Activated T-cell treated with anti-CD3 and anti-CD28 coated beads, Interleukin-2, amount 50 U/mL, for 4 hours (primary cell): Measurements from ENCODE around the gene ACTL10. TPM values are rescaled to one million over a fixed set of nuclear protein-coding genes. Genes with fewer than 3 reads are reported as not detected.
A peak's percentile ranks its signal among the peaks of the same experiment; 100 is the strongest.

Source experiments
- ATAC-seq, 2 donors: fragments of 200-7000 bp; cut with Tn5 transposase; one replicate each; pipeline ENCODE4 v1.10.0; 2021
- DNase-seq: peaks from one replicate; pipeline ENCODE4 v3.0.0-alpha.2; 2020
- H3K27me3 Mint-ChIP-seq: one replicate; pipeline ENCODE4 v1.8.0; 2021; ENCODE audit warnings: low read depth, mixed read lengths
- H3K36me3 Mint-ChIP-seq: one replicate; pipeline ENCODE4 v1.8.0; 2022; ENCODE audit warnings: mixed read lengths; ENCODE audit not compliant: insufficient read depth
- H3K4me1 Mint-ChIP-seq: one replicate; pipeline ENCODE4 v1.8.0; 2021; ENCODE audit warnings: low read depth, mixed read lengths
- H3K4me3 Mint-ChIP-seq: one replicate; pipeline ENCODE4 v1.8.0; 2021; ENCODE audit warnings: mild to moderate bottlenecking, moderate library complexity, mixed read lengths
- H3K9me3 Mint-ChIP-seq: one replicate; pipeline ENCODE4 v1.8.0; 2021; ENCODE audit warnings: mixed read lengths
- total RNA-seq, 3 donors: library from RNA; stranded (reverse); gene quantifications; one replicate each; pipeline ENCODE4 v1.2.1, GENCODE V29; 2021

ACTL10 gene
- total RNA-seq, 3 donors from 2014 or later = 5.0 to 7.6 (median 6.9) TPM

DNA sequence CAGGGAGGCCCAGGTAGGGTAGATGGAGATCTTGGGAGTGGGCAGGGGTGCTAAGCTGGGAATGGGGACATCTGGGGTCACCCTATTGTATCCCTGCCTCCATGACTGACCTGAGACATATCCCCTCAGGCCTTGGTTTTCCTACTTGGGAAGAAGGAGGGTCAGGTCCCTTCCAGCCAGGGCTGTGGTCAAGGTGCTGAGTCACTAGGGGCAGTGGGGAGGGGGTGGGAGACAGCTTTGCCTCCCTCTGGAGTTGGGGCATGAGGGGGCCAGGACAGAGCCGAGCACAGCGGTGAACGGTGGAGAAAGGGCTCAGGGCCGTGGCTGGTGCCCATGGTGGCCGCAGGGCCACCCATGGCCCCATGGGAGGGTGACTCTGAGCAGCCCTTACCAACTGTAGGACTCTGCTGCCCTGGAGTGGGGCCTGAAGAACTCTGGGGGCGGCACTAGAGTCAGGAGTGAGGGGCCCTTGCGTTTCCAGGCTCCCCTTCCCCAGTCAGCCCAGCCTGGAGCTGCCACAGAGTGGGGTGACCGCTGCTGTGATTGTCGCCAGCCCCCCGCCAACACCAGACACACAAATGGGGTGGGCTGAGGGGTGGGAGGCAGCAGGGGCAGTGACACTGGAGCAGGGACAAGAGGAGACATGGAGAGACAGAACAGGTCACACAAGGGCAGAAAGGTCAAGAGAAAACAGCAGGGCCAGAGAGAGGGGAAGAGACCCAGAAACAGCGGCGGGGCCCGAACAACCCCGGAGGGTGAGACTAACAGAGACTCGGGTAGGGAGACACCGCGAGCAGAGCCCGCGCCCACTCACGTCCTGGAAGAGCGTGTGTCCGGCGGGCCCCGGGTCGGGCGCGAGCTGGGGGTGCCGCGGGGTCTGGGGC is 6.9 kb downstream of the ACTL10 start:
- no peak for ATAC-seq
- DNase-seq = no peak
- H3K4me3 Mint-ChIP-seq = peak overlapping the region; percentile 86
- H3K27me3 Mint-ChIP-seq = no peaks in the 10 kb centered on the region
- peaks cover 29% of the 10 kb centered on the region for H3K4me1 Mint-ChIP-seq
- no peaks in the 10 kb centered on the region for H3K9me3 Mint-ChIP-seq
- no peaks in the 10 kb centered on the region for H3K36me3 Mint-ChIP-seq

DNA sequence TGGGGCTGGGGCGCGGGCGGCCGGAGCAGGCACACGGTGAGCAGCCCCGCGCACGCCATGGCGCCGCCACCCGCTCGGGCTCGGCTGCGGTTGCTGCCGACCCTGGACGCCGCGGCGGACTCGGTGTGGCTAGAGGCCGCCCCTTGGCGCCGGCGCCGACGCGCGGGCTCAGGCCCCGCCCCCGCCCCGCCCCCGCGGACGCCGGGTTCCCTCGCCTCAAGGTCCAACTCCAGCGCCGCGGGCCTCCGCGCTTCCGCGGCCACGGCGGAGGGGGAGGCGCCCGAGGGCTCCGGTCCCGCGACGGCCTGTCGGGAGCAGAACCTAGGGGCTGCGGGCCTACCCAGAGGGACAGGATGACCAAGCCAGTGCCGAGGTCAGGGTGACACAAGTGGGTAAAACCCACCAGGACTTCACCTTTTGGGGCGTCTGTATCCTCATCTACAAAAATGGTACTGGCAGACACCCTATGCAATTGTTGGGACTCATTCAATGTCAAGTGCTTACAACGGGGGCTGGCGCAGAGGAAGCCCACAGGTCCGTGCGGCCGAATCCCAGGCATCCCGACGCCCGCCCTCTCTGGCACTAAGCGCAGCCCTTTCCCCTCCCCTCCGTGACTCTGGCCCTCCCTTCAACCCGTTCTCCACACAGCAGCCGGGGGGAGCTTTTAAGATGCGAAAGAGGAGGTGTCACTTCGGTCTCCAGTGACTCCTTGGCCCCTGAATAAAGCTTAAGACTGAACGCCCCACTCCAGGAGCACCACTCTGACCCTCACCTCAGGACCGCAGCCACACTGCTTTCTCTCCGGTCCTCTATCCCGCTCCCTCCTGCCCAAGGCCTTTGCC is 7.8 kb downstream of the ACTL10 start, which contains the start of gene NECAB3:
Gene NECAB3 (minus strand): TSS at position 135 of the 842 bp plus-strand sequence. CDS start 76 bp downstream, at position 59.
- Mint-ChIP-seq H3K27me3 (no peaks in the 10 kb centered on the region), H3K4me3 (peak within 1 kb of the TSS; percentile 86), H3K9me3 (no peaks in the 10 kb centered on the region), H3K36me3 (no peaks in the 10 kb centered on the region), H3K4me1 (peaks cover 38% of the 10 kb centered on the region)
- ATAC-seq = peak; percentile 70 to 81
- DNase-seq = peak; percentile 42

DNA sequence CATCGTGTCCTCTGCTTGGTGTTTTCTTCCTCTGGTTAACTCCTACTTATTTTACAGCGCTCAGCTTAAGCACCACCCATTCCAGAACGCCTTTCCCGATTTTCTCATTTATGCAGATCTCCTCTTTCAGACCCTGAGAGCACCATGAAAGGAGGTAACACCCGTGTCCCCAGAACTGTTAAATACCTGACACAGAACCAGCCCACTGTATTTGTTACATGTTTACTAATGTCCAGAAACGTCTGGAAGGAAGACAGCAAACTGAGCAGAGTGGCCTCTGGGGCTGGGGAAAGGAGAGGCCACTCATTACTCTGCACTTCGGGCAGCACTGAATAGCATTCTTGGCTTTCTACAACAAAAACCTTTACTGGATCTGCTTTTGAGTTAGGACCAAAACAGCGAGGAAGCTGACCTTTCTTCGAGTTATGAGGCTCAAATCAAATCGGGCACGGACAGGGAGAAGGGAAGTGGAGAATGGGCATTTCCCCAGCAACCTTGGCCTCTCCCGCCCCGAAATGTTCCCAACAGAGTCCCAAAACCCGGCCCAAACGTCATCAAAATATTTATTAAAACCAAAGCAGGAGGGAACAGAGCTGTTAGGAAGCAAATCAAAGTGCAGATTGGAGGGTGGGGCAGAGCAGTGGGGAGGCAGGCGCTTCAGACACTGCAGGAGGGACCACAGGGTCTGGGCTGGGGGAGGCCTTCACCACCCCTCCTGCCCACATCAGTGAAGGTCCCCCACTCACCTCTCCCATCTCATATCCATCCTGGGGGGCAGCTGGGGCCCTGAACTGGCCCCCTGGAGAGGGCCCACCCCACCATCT is 8.6 kb downstream of the ACTL10 start:
- no peak for DNase-seq
- Mint-ChIP-seq H3K4me3 (peak overlapping the region; percentile 67), H3K27me3 (no peaks in the 10 kb centered on the region), H3K4me1 (peaks cover 42% of the 10 kb centered on the region), H3K9me3 (no peaks in the 10 kb centered on the region), H3K36me3 (no peaks in the 10 kb centered on the region)
- ATAC-seq = no peak

DNA sequence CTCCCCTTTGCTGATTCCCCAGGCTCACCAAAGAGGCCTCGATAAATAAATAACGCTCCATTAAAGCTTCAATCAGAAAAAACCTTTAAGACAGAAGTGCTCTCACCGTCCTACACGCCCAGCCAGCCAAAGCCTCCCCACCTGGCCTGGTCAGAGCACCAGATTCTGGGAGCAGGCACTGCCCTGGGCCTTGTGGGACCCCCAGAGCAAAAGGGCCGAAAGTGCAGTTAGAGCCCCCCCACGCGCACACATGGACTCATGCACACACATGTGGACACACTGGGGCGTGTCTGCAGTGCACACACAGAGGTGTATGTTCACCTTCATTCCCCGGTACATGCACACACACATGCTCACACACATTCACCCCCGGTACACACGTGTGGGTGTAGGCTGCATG is 9.4 kb downstream of the ACTL10 start:
- Mint-ChIP-seq H3K4me3 (peak overlapping the region; percentile 31), H3K27me3 (no peaks in the 10 kb centered on the region), H3K36me3 (no peaks in the 10 kb centered on the region), H3K9me3 (no peaks in the 10 kb centered on the region), H3K4me1 (peaks cover 44% of the 10 kb centered on the region)
- DNase-seq (no peak), ATAC-seq (no peak)

DNA sequence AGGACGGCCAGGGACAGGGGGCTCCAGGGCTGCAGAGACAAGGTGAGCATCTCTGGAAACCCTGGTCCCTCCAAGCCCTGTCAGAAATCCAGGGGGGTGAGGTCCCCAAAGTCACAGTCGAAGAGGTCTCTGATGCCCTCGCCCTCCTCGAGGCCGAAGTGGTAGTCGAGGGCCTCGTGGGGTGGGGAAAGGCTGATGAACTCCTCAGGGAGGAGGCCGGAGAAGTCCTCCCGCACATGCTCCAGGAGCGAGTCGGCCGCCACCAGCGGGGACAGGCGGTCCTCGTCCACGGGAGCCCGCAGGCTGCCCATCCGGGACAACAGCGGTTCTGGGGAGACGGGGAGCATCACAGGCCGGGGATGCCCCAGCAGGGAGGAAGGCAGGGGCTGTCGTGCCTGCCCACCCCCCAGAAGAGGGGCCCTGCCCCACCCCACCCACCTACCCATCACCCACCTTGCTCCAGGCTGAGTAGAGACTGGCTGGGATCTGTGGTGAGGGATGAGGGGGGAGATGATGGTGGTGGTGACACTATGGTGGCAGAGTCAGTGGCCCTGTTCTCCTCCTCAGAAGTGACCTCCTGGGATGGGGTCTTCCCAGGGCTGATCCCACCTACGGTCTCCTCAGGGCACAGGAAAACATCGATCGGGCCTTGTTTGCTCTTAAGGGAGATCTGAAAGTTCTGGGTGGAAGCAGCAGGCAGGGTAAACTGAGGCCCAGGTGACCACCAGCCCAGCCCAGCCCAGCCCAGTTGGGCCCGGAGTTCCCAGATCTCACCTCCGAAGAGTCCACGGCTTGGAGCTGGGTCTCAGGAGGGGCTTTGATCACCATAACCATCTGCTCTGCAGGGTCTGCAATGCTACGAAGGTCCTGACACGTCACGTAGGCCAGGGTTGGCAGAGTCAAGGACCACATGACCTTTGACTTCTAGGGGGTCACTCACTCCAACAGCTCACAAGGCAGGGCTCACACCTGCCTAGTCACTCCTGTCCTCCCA is 10.2 kb downstream of the ACTL10 start:
- DNase-seq (no peak), ATAC-seq (no peak)
- Mint-ChIP-seq H3K9me3 (no peaks in the 10 kb centered on the region), H3K27me3 (no peaks in the 10 kb centered on the region), H3K36me3 (no peaks in the 10 kb centered on the region), H3K4me1 (peaks cover 47% of the 10 kb centered on the region), H3K4me3 (no peak overlapping the region)

DNA sequence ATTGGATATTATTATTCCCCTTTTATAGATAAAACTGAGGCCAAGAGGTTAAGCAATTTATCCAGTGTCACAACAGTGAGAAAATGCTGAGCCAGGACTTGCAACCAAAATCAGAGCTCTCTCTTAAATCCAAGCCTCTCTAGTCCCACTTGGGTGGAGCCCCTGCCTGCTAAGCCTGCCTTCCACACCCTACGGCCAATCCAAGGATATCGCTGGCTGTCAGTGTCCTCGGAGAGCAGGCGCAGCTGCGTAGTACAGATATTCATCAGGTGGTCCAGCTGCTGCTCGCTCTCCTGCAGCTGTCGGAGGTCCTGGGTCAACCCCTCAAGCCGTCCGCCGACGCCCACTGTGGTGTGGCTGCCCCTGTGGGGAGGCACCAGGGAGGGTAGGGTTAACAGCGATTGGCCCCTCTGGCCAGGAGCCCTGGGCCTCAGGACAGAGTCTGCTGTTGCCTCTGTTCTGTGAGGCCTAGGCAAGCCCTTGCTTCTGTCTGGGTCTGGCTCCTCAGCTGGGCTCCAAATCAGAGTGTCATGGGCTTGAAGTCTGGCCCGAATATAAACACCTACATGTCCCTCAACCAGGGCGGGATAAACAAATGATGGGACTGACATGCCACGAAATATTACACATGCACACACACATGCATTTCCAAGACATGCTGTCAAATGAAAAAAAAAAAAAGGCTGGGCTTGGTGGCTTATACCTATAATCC is 11.4 kb downstream of the ACTL10 start:
- H3K4me1 Mint-ChIP-seq = peaks cover 43% of the 10 kb centered on the region
- ATAC-seq (no peak), DNase-seq (no peak)
- H3K27me3 Mint-ChIP-seq = no peaks in the 10 kb centered on the region
- H3K36me3 Mint-ChIP-seq = no peaks in the 10 kb centered on the region
- no peaks in the 10 kb centered on the region for H3K9me3 Mint-ChIP-seq
- no peak overlapping the region for H3K4me3 Mint-ChIP-seq

DNA sequence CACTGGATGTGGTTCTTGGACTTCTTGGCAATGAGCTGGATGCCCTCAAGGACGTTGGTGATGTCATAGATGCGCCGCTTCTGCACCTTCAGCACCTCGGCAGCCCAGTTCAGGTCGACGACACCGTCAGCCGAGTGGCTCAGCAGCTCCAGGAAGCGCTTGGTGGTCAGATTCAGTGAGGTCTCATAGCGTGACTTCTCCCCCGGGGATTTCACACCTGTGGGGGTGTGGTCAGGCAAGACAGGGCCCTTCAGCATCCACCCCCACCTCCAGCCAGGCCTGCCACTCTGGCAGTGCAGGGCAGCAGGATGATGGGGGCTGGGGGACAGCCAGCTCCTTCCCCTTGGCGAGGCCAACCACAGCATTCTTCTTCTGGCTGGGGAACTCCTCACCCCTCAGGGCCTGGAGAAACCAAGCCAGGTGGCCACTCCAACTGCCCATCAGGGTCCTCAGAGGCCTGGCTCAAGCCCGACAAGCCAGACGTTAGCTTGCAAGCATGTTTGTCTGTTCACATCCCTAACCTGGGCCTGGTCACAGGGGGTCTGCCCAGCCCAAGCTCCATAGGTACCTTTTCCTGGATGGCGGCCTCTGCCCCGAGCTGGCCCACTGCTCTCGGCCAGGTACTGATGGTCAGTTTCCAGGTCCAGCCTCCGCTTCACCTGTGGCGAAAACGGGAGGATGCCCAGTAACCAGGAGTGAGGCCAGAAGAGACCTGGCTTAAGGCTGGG is 13.2 kb downstream of the ACTL10 start:
- peaks cover 38% of the 10 kb centered on the region for H3K4me1 Mint-ChIP-seq
- peak; percentile 13 to 35 for ATAC-seq
- DNase-seq = no peak
- H3K9me3 Mint-ChIP-seq = no peaks in the 10 kb centered on the region
- H3K4me3 Mint-ChIP-seq = no peak overlapping the region
- no peaks in the 10 kb centered on the region for H3K27me3 Mint-ChIP-seq
- H3K36me3 Mint-ChIP-seq = no peaks in the 10 kb centered on the region

DNA sequence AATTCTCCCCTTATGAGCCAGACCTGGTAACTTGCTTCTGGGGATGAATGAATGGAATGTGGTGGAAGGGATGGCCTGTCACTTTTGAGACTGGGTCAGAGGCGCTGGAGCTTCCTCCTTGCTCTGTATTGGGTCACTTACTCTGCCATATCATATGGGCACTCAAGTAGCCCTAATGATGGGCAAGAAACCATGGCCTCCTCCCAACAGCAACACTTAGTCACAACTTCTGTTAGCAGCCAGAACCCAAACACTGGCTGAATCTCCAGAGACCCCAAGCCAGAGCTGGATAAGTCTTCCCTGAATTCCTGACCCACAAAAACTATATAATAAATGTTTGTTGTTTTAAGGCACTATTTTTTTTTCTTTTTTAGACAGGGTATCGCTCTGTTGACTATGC is 13.9 kb downstream of the ACTL10 start:
- Mint-ChIP-seq H3K4me1 (peaks cover 40% of the 10 kb centered on the region), H3K27me3 (no peaks in the 10 kb centered on the region), H3K9me3 (no peaks in the 10 kb centered on the region), H3K36me3 (no peaks in the 10 kb centered on the region), H3K4me3 (no peak overlapping the region)
- DNase-seq (no peak), ATAC-seq (no peak)

DNA sequence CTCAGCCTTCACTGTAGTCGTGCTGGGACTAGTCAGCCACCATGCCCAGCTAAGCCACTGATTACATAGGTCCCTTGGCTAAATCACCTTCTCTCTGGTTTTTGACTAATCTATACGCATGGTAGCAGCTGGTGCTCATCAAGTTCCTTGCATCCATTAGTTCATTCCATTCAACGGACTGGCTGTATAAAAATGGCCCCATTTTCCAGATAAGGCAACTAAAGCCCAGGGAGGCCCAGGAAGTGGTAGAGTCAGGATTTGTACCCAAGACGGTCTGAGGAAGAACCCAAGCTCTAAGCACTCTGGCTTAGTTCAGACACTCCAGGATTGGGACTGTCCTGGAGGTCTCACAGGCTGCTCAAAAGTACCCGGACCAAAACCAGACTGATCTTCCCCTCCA is 14.5 kb downstream of the ACTL10 start:
- H3K4me3 Mint-ChIP-seq = no peak overlapping the region
- H3K4me1 Mint-ChIP-seq = peaks cover 40% of the 10 kb centered on the region
- H3K9me3 Mint-ChIP-seq = no peaks in the 10 kb centered on the region
- no peaks in the 10 kb centered on the region for H3K36me3 Mint-ChIP-seq
- H3K27me3 Mint-ChIP-seq = no peaks in the 10 kb centered on the region
- ATAC-seq (no peak), DNase-seq (no peak)

DNA sequence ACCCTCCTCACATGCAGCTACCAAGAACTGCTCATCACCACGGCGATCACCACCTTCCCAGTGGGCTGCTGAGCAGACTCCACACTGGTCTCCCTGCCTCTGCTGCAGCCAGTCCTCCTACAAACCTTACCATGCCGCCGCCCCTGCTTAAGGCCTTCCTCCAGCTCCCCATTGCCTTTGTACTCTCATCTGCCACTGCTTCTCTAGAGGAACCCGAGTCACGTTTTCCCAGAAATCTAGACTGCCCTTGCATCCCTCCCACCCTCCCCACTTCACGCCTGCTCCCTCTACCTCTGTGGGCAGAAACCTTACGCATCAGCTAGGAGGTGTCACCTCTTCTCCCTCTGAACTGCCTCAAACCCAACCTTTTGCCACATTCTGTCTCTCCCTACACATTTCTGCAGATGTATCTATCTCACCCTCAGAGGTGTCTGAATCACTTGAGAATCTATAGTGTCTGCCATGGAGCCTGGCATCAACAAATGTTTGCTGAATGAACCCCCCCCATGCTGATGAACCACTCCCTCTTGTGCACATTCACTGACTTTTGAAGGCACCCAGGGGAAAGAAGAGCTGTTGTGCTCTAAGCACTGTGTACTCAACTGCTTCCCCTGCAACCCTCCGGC is 15.1 kb downstream of the ACTL10 start:
- Mint-ChIP-seq H3K9me3 (no peaks in the 10 kb centered on the region), H3K27me3 (no peaks in the 10 kb centered on the region), H3K4me3 (no peak overlapping the region), H3K4me1 (peaks cover 44% of the 10 kb centered on the region), H3K36me3 (no peaks in the 10 kb centered on the region)
- DNase-seq = no peak
- ATAC-seq = no peak

DNA sequence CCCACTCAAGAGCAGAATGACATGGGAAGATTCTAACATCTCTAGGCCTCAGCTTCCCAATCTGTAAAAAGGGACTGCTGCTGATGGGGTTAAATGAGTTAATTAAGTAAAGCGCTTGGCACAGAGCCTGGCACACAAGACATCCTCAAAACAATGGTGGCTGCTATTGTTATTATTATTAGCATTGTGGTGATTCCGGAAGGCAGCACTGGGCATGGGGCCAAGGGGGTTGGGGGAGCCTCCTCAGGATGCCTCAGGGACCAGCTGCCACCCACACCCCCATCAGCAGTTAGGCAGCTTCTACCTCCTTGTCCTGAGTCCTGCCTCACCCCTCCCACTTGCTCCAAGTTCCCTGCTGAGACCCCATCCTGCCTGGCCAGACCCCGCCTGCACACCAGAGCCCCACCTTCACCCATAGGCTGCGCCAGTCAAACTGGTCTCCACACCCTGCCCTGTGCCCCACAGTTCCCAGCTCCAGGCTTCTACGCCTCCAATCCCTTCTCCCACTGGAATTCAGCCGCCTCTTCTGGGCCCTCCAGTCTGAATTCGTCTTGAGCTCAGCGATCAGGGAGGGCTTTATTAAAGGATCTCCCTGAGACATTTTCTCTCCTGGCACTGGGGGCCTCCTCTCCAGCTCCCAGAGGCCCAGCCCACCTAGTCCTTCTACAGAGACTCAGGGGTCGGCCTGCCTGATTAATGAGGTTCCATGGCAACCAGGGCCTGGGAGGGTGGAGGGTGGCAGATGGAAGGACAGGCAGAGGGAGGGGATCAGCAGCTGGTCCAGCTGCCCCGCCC is 18.0 kb downstream of the ACTL10 start:
- no peak for ATAC-seq
- Mint-ChIP-seq H3K27me3 (no peaks in the 10 kb centered on the region), H3K36me3 (no peaks in the 10 kb centered on the region), H3K4me3 (peak overlapping the region; percentile 87), H3K4me1 (peaks cover 43% of the 10 kb centered on the region), H3K9me3 (no peaks in the 10 kb centered on the region)
- no peak for DNase-seq
